GM12878 (cell line): ENCODE data around the gene LMF2.

ENCODE experiments used
- CTCF ChIP-seq, 3 experiments: IDR thresholded peaks in 2 of 3; conservative IDR thresholded peaks in 1 of 3; 2 replicates each; pipeline ENCODE4 v1.5.1; 2011; ENCODE audit warnings: low read depth in 3 of 3, low read length in 3 of 3, mild to moderate bottlenecking in 3 of 3, control low read depth in 2 of 3, moderate library complexity in 2 of 3, inconsistent platforms in 1 of 3, mixed read lengths in 1 of 3; ENCODE audit not compliant: control insufficient read depth in 2 of 3, insufficient read depth in 1 of 3; ENCODE audit errors: extremely low read depth in 1 of 3
- SMC3 ChIP-seq: IDR thresholded peaks from 2 replicates; pipeline ENCODE4 v1.6.1; 2011; ENCODE audit warnings: low read length, improper control_type of control experiment, borderline replicate concordance
- TARDBP ChIP-seq: IDR thresholded peaks from 2 replicates; pipeline ENCODE4 v1.6.1; 2016; ENCODE audit warnings: borderline replicate concordance
- TCF12 ChIP-seq: IDR thresholded peaks from 2 replicates; pipeline ENCODE4 v1.6.1; 2011; ENCODE audit warnings: low read depth, mild to moderate bottlenecking, low read length
- YY1 ChIP-seq: IDR thresholded peaks from 2 replicates; pipeline ENCODE4 v1.6.1; 2011; ENCODE audit warnings: low read depth, mild to moderate bottlenecking, low read length
- TF ChIP-seq, protein P1 (sequence below): IDR thresholded peaks from 2 replicates; pipeline ENCODE4 v1.6.1; 2012; ENCODE audit warnings: low read depth, low read length, improper control_type of control experiment

- no peak for TF ChIP-seq CTCF (IDR thresholded peaks at IDR 0.05 in 2 of 3, conservative IDR thresholded peaks at IDR 0.05 in 1 of 3; ENCODE audit: control insufficient read depth in 2 of 3, extremely low read depth in 1 of 3, insufficient read depth in 1 of 3, low read depth in 3 of 3, low read length in 3 of 3)
- no peak for TF ChIP-seq YY1
- no peak for TF ChIP-seq TCF12
- TF ChIP-seq SMC3, result no peak
- TF ChIP-seq TARDBP, result no peak
- TF ChIP-seq, protein P1, sequence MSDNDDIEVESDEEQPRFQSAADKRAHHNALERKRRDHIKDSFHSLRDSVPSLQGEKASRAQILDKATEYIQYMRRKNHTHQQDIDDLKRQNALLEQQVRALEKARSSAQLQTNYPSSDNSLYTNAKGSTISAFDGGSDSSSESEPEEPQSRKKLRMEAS, result no peak
Observed at GRCh38 chr22:50523806-50524675, 16.5 kb upstream of the LMF2 start.
